ENCODE measurements around the gene DLGAP5. TPM values are rescaled to one million over a fixed set of nuclear protein-coding genes. Genes with fewer than 3 reads are reported as not detected.
A peak's percentile ranks its signal among the peaks of the same experiment; 100 is the strongest.

Gene DLGAP5
- total and polyA plus RNA-seq, 4 donors, result 0.13 to 1.1 (median 0.63) TPM; not detected in 1

- H3K36me3 ChIP-seq (ENCODE audit: control insufficient read depth in 1 of 2, insufficient read depth in 2 of 2, low read length in 1 of 2), result no peaks in the 10 kb centered on the region
- H3K9me3 ChIP-seq (ENCODE audit: control insufficient read depth, low read length), result peaks cover 2% of the 10 kb centered on the region
- DNase-seq (no peak), ATAC-seq (ENCODE audit: low FRiP score) (no peak)
- peak overlapping the region in 1 of 2 donors; percentile 79 for H3K27ac ChIP-seq (ENCODE audit: low read depth in 1 of 2, low read length in 2 of 2)
- H3K27me3 ChIP-seq (ENCODE audit: control insufficient read depth in 1 of 2, insufficient read depth in 2 of 2, low read length in 1 of 2), result no peaks in the 10 kb centered on the region
- intact Hi-C loops (cut with DNase I), result loop anchor here in 1 of 2 donors (5.0 kb wide), 1 partner anchor 33 kb away; no protein-coding TSS in a partner anchor
- H3K4me3 ChIP-seq (ENCODE audit: low read length in 2 of 2), result no peak overlapping the region
- WGBS, 2 donors, result 96% methylated on average over 6 of the region's 6 CpGs
- peaks cover 0 to 3% of the 10 kb centered on the region in 2 donors for H3K4me1 ChIP-seq (ENCODE audit: control insufficient read depth in 1 of 2, insufficient read depth in 2 of 2, low read length in 2 of 2)
Measured at GRCh38 chr14:55103971-55104954, 87.1 kb downstream of the DLGAP5 start.

- ATAC-seq (ENCODE audit: low FRiP score), result peak; percentile 64
- H3K27ac ChIP-seq (ENCODE audit: low read depth in 1 of 2, low read length in 2 of 2), result peak overlapping the region in 1 of 2 donors; percentile 79
- no peak overlapping the region for H3K4me3 ChIP-seq (ENCODE audit: low read length in 2 of 2)
- H3K9me3 ChIP-seq (ENCODE audit: control insufficient read depth, low read length), result peaks cover 2% of the 10 kb centered on the region
- H3K4me1 ChIP-seq (ENCODE audit: control insufficient read depth in 1 of 2, insufficient read depth in 2 of 2, low read length in 2 of 2), result peaks cover 0 to 3% of the 10 kb centered on the region in 2 donors
- 63 to 69% methylated on average over 13 of the region's 13 CpGs for WGBS, 2 donors
- intact Hi-C loops (cut with DNase I), result loop anchor here in 1 of 2 donors (5.0 kb wide), 1 partner anchor 34 kb away; no protein-coding TSS in a partner anchor
- H3K36me3 ChIP-seq (ENCODE audit: control insufficient read depth in 1 of 2, insufficient read depth in 2 of 2, low read length in 1 of 2), result no peaks in the 10 kb centered on the region
- H3K27me3 ChIP-seq (ENCODE audit: control insufficient read depth in 1 of 2, insufficient read depth in 2 of 2, low read length in 1 of 2), result no peaks in the 10 kb centered on the region
- peak; percentile 77 to 85 for DNase-seq
Measured at GRCh38 chr14:55103005-55103640, 88.3 kb downstream of the DLGAP5 start.

GRCh38 chr14:55102141-55102621 lies 89.2 kb downstream of the DLGAP5 start:
- ATAC-seq (ENCODE audit: low FRiP score), result peak; percentile 89
- peaks cover 2% of the 10 kb centered on the region for H3K9me3 ChIP-seq (ENCODE audit: control insufficient read depth, low read length)
- no peak overlapping the region for H3K4me3 ChIP-seq (ENCODE audit: low read length in 2 of 2)
- intact Hi-C loops (cut with DNase I), result loop anchor here in 1 of 2 donors (5.0 kb wide), 1 partner anchor 35 kb away; no protein-coding TSS in a partner anchor
- H3K4me1 ChIP-seq (ENCODE audit: control insufficient read depth in 1 of 2, insufficient read depth in 2 of 2, low read length in 2 of 2), result peaks cover 0 to 3% of the 10 kb centered on the region in 2 donors
- WGBS, 2 donors, result 3 to 5% methylated on average over 7 of the region's 7 CpGs
- peak overlapping the region in 1 of 2 donors; percentile 83 for H3K27ac ChIP-seq (ENCODE audit: low read depth in 1 of 2, low read length in 2 of 2)
- H3K27me3 ChIP-seq (ENCODE audit: control insufficient read depth in 1 of 2, insufficient read depth in 2 of 2, low read length in 1 of 2), result no peaks in the 10 kb centered on the region
- peak; percentile 80 to 83 for DNase-seq
- no peaks in the 10 kb centered on the region for H3K36me3 ChIP-seq (ENCODE audit: control insufficient read depth in 1 of 2, insufficient read depth in 2 of 2, low read length in 1 of 2)

GRCh38 chr14:55101698-55102097 lies 89.7 kb downstream of the DLGAP5 start:
- H3K4me1 ChIP-seq (ENCODE audit: control insufficient read depth in 1 of 2, insufficient read depth in 2 of 2, low read length in 2 of 2), result peaks cover 0 to 3% of the 10 kb centered on the region in 2 donors
- intact Hi-C loops (cut with DNase I), result loop anchor here in 1 of 2 donors (5.0 kb wide), 1 partner anchor 36 kb away; no protein-coding TSS in a partner anchor

GRCh38 chr14:55099756-55100155 lies 91.6 kb downstream of the DLGAP5 start:
- no peak for ATAC-seq (ENCODE audit: low FRiP score)
- intact Hi-C loops (cut with DNase I), result loop anchor here in 1 of 2 donors (5.0 kb wide), 1 partner anchor 38 kb away; no protein-coding TSS in a partner anchor
- H3K4me1 ChIP-seq (ENCODE audit: control insufficient read depth in 1 of 2, insufficient read depth in 2 of 2, low read length in 2 of 2), result peaks cover 0 to 3% of the 10 kb centered on the region in 2 donors

More at GRCh38 chr14:55101698-55102097, 89.7 kb downstream of the DLGAP5 start:
- 93% methylated on average over 5 of the region's 5 CpGs for WGBS, 2 donors
- Histone ChIP-seq H3K27ac (ENCODE audit: low read depth in 1 of 2, low read length in 2 of 2) (peak overlapping the region in 1 of 2 donors; percentile 20), H3K27me3 (ENCODE audit: control insufficient read depth in 1 of 2, insufficient read depth in 2 of 2, low read length in 1 of 2) (no peaks in the 10 kb centered on the region), H3K9me3 (ENCODE audit: control insufficient read depth, low read length) (peaks cover 2% of the 10 kb centered on the region), H3K36me3 (ENCODE audit: control insufficient read depth in 1 of 2, insufficient read depth in 2 of 2, low read length in 1 of 2) (no peaks in the 10 kb centered on the region), H3K4me3 (ENCODE audit: low read length in 2 of 2) (no peak overlapping the region)
- peak in 1 of 2 donors; percentile 25 for DNase-seq
- no peak for ATAC-seq (ENCODE audit: low FRiP score)

GRCh38 chr14:55098561-55098898 lies 92.9 kb downstream of the DLGAP5 start:
- Histone ChIP-seq H3K4me1 (ENCODE audit: control insufficient read depth in 1 of 2, insufficient read depth in 2 of 2, low read length in 2 of 2) (peaks cover 0 to 3% of the 10 kb centered on the region in 2 donors), H3K36me3 (ENCODE audit: control insufficient read depth in 1 of 2, insufficient read depth in 2 of 2, low read length in 1 of 2) (no peaks in the 10 kb centered on the region), H3K27ac (ENCODE audit: low read depth in 1 of 2, low read length in 2 of 2) (no peak overlapping the region), H3K27me3 (ENCODE audit: control insufficient read depth in 1 of 2, insufficient read depth in 2 of 2, low read length in 1 of 2) (no peaks in the 10 kb centered on the region), H3K9me3 (ENCODE audit: control insufficient read depth, low read length) (no peaks in the 10 kb centered on the region), H3K4me3 (ENCODE audit: low read length in 2 of 2) (no peak overlapping the region)
- intact Hi-C loops (cut with DNase I), result no loop called here
- 96 to 100% methylated on average over 1 of the region's 1 CpG for WGBS, 2 donors
- DNase-seq (no peak), ATAC-seq (ENCODE audit: low FRiP score) (no peak)

More at GRCh38 chr14:55099756-55100155, 91.6 kb downstream of the DLGAP5 start:
- no peak for DNase-seq
- Histone ChIP-seq H3K27me3 (ENCODE audit: control insufficient read depth in 1 of 2, insufficient read depth in 2 of 2, low read length in 1 of 2) (no peaks in the 10 kb centered on the region), H3K9me3 (ENCODE audit: control insufficient read depth, low read length) (peaks cover 2% of the 10 kb centered on the region), H3K4me3 (ENCODE audit: low read length in 2 of 2) (no peak overlapping the region), H3K36me3 (ENCODE audit: control insufficient read depth in 1 of 2, insufficient read depth in 2 of 2, low read length in 1 of 2) (no peaks in the 10 kb centered on the region), H3K27ac (ENCODE audit: low read depth in 1 of 2, low read length in 2 of 2) (peak overlapping the region in 1 of 2 donors; percentile 17)
- 5% methylated on average over 2 of the region's 2 CpGs for WGBS, 2 donors

Other genes with a start within 250 kb of the DLGAP5 start
- 1 to 10 TPM; 2.0 to 2.6 TPM for gene WDHD1, start 164.5 kb downstream of the DLGAP5 start, total RNA-seq
- gene WDHD1, start 164.5 kb downstream of the DLGAP5 start, polyA plus RNA-seq, result under 1 TPM; 0.25 to 0.61 TPM
- gene SOCS4, start 164.3 kb downstream of the DLGAP5 start, total RNA-seq, result 10 to 100 TPM; 22.6 to 32.8 TPM
- 1 to 10 TPM; 7.6 to 9.5 TPM for gene SOCS4, start 164.3 kb downstream of the DLGAP5 start, polyA plus RNA-seq
- gene MAPK1IP1L, start 139.9 kb downstream of the DLGAP5 start, total RNA-seq, result 100 to 1,000 TPM in 1 of 2 donors, 10 to 100 TPM in 1; 83.5 to 101 TPM
- gene MAPK1IP1L, start 139.9 kb downstream of the DLGAP5 start, polyA plus RNA-seq, result 10 to 100 TPM; 28.2 to 41.9 TPM
- 100 to 1,000 TPM; 104 to 155 TPM for gene LGALS3, start 62.3 kb downstream of the DLGAP5 start, total RNA-seq
- gene LGALS3, start 62.3 kb downstream of the DLGAP5 start, polyA plus RNA-seq, result 100 to 1,000 TPM; 272 to 547 TPM
- 10 to 100 TPM; 22.2 to 23.1 TPM for gene FBXO34, start 79.8 kb upstream of the DLGAP5 start, total RNA-seq
- 1 to 10 TPM; 7.8 to 9.2 TPM for gene FBXO34, start 79.8 kb upstream of the DLGAP5 start, polyA plus RNA-seq
- gene ATG14, start 220.2 kb upstream of the DLGAP5 start, total RNA-seq, result 10 to 100 TPM; 18.7 to 19.4 TPM
- 10 to 100 TPM in 1 of 2 donors, 1 to 10 TPM in 1; 6.0 to 11.5 TPM for gene ATG14, start 220.2 kb upstream of the DLGAP5 start, polyA plus RNA-seq
- not detected for gene TBPL2, start 249.0 kb upstream of the DLGAP5 start, total RNA-seq
- gene TBPL2, start 249.0 kb upstream of the DLGAP5 start, polyA plus RNA-seq, result not detected